Stomach (tissue), 9 donors: ENCODE measurements around the gene HECTD2. TPM values are rescaled to one million over a fixed set of nuclear protein-coding genes. Genes with fewer than 3 reads are reported as not detected.
"Not testable (repeated sequence)": the region's sequence is repeated elsewhere in the genome, so short reads cannot be mapped to it uniquely, and the experiment has no call there.

Source experiments
- DNase-seq, 2 donors: peaks; one replicate each; pipeline versions ENCODE4 v3.0.0 to v3.0.0-alpha.2; 2013 to 2019
- H3K27ac ChIP-seq, 5 donors: fragments of 200-600 bp in 4 of 5; sonication (generic) in 4 of 5; one replicate each; pipeline ENCODE4 v1.5.1; 2013 to 2019; ENCODE audit warnings: mild to moderate bottlenecking in 1 of 5, moderate library complexity in 1 of 5
- H3K27me3 ChIP-seq, 3 donors: fragments of 200-600 bp; sonication (generic); one replicate each; pipeline ENCODE4 v1.5.1; 2017 to 2019; ENCODE audit warnings: mixed run types in 1 of 3
- H3K36me3 ChIP-seq, 4 donors: fragments of 200-600 bp; sonication (generic); 1 replicate in 3 of 4; 2 replicates in 1 of 4; pipeline ENCODE4 v1.5.1; 2016 to 2019
- H3K4me1 ChIP-seq, 4 donors: fragments of 200-600 bp; sonication (generic); one replicate each; pipeline ENCODE4 v1.5.1; 2016 to 2019
- H3K4me3 ChIP-seq, 4 donors: fragments of 200-600 bp; sonication (generic) in 3 of 4; one replicate each; pipeline ENCODE4 v1.5.1; 2016 to 2019; ENCODE audit warnings: mild to moderate bottlenecking in 1 of 4
- H3K9me3 ChIP-seq, 4 donors: fragments of 200-600 bp; sonication (generic); one replicate each; pipeline ENCODE4 v1.5.1; 2016 to 2019
- EP300 ChIP-seq: sonication (generic); formaldehyde crosslinking; IDR thresholded peaks from one replicate; pipeline ENCODE4 v1.6.1; 2017; ENCODE audit warnings: antibody characterized with exemption
- POLR2A ChIP-seq, 4 donors: fragments of 450-650 bp; IDR thresholded peaks; one replicate each; pipeline ENCODE4 v1.6.1; 2016; ENCODE audit warnings: antibody characterized with exemption in 4 of 4, control low read depth in 2 of 4, mild to moderate bottlenecking in 1 of 4, moderate library complexity in 1 of 4
- POLR2AphosphoS5 ChIP-seq, 3 donors: sonication (generic); formaldehyde crosslinking; IDR thresholded peaks; one replicate each; pipeline ENCODE4 v1.6.1; 2016; ENCODE audit warnings: antibody characterized with exemption in 3 of 3
- WGBS, 5 donors: extraction: QIAGEN DNeasy Blood & Tissue Kit in 3 of 5; methylation state at CpG; one replicate each; pipeline versions ENCODE4 v1.1.5 to v1.1.7; 2013 to 2018; 5-methylcytosine and 5-hydroxymethylcytosine counted together
- intact Hi-C: fragments of 100-400 bp; cut with DNase I; formaldehyde crosslinking; loops from one replicate; pipeline ENCODE4 v1.15.1; 2023; ENCODE audit warnings: low total_unique reads
- polyA plus RNA-seq, 3 donors: library from polyadenylated mRNA; stranded (reverse); fragments of 200-250 nt; gene quantifications; one replicate each; pipeline ENCODE4 v1.2.3, GENCODE V29; 2013
- total RNA-seq, 5 donors: library from RNA; depleted of rRNA; stranded (reverse); fragments of >200 nt; gene quantifications; one replicate each; pipeline versions ENCODE4 v1.1.0 to v1.2.3, GENCODE V29; 2014 to 2016
- TF ChIP-seq, protein P1 (sequence below), 7 experiments: fragments of 450-650 bp in 4 of 7; fragments of 200-600 bp in 3 of 7; sonication (generic) in 3 of 7; IDR thresholded peaks; one replicate each; pipeline ENCODE4 v1.5.1; 2016 to 2019; ENCODE audit warnings: antibody characterized with exemption in 7 of 7, control low read depth in 2 of 7, mild to moderate bottlenecking in 1 of 7
- donor health status: healthy with polysubstance abuse.
- donor health status: Bipolar disorder and iron deficiency.
- donor health status: healthy.

The HECTD2 gene
- total and polyA plus RNA-seq, 8 donors = 1.7 to 32.6 (median 12.4) TPM

DNA sequence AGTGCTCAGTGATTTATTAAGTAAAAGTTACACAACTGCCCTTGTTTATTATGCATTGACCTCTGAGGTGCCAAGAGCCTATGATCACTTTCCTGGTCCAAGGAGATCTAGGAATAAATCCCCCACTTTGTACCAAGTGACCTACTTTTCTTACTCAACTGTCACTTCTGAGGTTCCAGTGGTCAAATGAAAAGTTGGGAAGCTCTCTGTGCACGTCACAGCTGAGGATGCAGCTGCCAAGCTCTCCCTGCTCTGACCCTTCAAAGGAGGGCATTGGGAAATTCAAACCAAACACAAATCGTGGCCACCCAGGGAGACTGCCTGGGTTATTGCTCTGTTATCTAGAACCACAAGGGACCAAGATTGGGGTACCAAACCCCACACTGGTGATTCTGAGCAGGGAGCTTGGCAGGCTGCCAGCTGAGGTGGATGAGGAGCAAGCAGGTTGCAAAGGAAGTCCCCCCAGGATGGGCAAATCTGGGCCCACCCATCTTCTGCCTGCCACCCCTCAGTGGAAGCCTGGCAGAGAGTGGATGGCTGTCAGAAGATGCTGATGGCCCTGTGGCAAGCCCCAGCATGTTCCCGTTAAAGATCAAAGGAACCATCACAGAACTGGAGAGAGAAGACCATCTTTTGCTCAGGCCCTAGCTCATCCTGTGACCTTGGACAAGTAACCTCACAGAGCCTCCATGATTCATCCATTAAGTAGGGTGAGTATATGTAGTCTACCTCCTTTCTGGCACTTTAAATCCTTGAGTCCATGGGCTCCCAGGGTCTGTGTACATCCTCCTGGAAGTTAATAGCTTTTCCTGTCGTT lies 116.0 kb downstream of the HECTD2 start:
- intact Hi-C loops = no loop called here
- Histone ChIP-seq H3K27me3 (no peaks in the 10 kb centered on the region), H3K27ac (no peak overlapping the region), H3K4me3 (no peak overlapping the region), H3K4me1 (peaks cover 8 to 19% (median 14%) of the 10 kb centered on the region in 4 donors), H3K9me3 (no peaks in the 10 kb centered on the region), H3K36me3 (no peaks in the 10 kb centered on the region)
- 59 to 77% (median 66%) methylated on average over 4 of the region's 4 CpGs for WGBS, 5 donors
- DNase-seq = no peak
- TF ChIP-seq EP300 = no peak
- no peak for TF ChIP-seq POLR2A (IDR thresholded peaks at IDR 0.05)
- TF ChIP-seq, protein P1, sequence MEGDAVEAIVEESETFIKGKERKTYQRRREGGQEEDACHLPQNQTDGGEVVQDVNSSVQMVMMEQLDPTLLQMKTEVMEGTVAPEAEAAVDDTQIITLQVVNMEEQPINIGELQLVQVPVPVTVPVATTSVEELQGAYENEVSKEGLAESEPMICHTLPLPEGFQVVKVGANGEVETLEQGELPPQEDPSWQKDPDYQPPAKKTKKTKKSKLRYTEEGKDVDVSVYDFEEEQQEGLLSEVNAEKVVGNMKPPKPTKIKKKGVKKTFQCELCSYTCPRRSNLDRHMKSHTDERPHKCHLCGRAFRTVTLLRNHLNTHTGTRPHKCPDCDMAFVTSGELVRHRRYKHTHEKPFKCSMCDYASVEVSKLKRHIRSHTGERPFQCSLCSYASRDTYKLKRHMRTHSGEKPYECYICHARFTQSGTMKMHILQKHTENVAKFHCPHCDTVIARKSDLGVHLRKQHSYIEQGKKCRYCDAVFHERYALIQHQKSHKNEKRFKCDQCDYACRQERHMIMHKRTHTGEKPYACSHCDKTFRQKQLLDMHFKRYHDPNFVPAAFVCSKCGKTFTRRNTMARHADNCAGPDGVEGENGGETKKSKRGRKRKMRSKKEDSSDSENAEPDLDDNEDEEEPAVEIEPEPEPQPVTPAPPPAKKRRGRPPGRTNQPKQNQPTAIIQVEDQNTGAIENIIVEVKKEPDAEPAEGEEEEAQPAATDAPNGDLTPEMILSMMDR (IDR thresholded peaks at IDR 0.05) = no peak
- no peak for TF ChIP-seq POLR2AphosphoS5 (IDR thresholded peaks at IDR 0.05)

DNA sequence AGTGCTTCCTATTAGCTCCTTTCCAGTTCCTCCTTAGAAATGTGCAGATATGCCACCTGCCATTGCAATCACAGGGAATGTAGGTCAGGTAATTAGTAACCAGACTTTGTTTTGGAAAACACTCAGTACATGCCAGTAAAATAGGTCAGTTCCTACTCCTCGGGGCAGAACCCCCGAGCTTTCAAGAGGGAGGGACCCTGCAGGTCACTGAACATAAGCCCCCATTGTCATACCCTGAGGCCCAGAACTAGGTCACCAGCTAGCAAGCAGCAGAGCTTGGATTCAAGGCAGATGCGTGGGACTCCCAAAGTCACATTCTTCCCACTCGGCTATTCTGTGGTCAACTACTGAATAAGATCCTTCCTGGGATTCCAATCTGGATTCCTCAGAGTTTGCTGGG lies 117.9 kb downstream of the HECTD2 start:
- H3K27me3 ChIP-seq = no peaks in the 10 kb centered on the region
- intact Hi-C loops = no loop called here
- H3K27ac ChIP-seq = peak overlapping the region in 4 of 5 donors; percentile 20 to 37 (median 21)
- WGBS, 5 donors = 51 to 70% (median 65%) methylated on average over 4 of the region's 4 CpGs
- peaks cover 8 to 16% (median 11%) of the 10 kb centered on the region in 4 donors for H3K4me1 ChIP-seq
- no peak overlapping the region for H3K4me3 ChIP-seq
- H3K36me3 ChIP-seq = no peaks in the 10 kb centered on the region
- no peaks in the 10 kb centered on the region for H3K9me3 ChIP-seq
- DNase-seq = peak in 1 of 2 donors; percentile 35
- TF ChIP-seq POLR2AphosphoS5 (IDR thresholded peaks at IDR 0.05) (peak in 2 of 3 donors; percentile 28 to 32), EP300 (no peak)

DNA sequence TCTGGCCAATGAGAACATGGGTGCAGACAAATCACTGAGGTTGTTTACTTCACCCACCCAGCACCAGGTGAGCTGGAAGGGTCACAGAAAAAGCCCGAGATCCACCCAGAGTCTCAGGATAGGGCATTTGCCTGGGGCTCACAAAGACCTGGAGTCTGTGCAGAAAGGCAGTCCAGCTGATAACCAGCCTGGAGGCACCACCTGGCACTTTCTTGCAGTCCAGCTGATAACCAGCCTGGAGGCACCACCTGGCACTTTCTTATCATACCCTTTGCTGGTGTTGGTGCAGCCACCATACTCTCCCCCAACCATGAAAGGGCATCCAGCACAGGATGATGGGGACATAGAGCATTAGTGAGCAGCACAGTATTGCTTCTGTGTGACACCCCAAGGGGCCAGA lies 118.6 kb downstream of the HECTD2 start:
- Histone ChIP-seq H3K27me3 (no peaks in the 10 kb centered on the region), H3K9me3 (no peaks in the 10 kb centered on the region), H3K4me1 (peaks cover 8 to 16% (median 11%) of the 10 kb centered on the region in 4 donors), H3K36me3 (no peaks in the 10 kb centered on the region), H3K27ac (peak overlapping the region in 4 of 5 donors; percentile 20 to 37 (median 21)), H3K4me3 (no peak overlapping the region)
- TF ChIP-seq EP300 (no peak), POLR2AphosphoS5 (IDR thresholded peaks at IDR 0.05) (peak in 2 of 3 donors; percentile 13 to 33)
- 27 to 54% (median 36%) methylated on average over 1 of the region's 1 CpG for WGBS, 5 donors
- intact Hi-C loops = no loop called here
- DNase-seq = peak in 1 of 2 donors; percentile 65

DNA sequence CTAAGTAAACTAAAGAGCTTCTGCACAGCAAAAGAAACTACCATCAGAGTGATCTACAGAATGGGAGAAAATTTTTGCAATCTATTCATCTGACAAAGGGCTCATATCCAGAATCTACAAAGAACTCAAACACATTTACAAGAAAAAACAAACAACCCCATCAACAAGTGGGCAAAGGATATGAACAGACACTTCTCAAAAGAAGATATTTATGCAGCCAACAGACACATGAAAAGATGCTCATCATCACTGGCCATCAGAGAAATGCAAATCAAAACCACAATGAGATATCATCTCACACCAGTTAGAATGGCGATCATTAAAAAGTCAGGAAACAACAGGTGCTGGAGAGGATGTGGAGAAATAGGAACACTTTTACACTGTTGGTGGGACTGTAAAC lies 124.6 kb downstream of the HECTD2 start:
- H3K27me3 ChIP-seq, H3K4me1 ChIP-seq, DNase-seq, H3K36me3 ChIP-seq, H3K4me3 ChIP-seq, H3K9me3 ChIP-seq, intact Hi-C loops, H3K27ac ChIP-seq: not testable (repeated sequence)
- no CpG with 5 or more reads among the region's 1 CpG for WGBS, 5 donors

DNA sequence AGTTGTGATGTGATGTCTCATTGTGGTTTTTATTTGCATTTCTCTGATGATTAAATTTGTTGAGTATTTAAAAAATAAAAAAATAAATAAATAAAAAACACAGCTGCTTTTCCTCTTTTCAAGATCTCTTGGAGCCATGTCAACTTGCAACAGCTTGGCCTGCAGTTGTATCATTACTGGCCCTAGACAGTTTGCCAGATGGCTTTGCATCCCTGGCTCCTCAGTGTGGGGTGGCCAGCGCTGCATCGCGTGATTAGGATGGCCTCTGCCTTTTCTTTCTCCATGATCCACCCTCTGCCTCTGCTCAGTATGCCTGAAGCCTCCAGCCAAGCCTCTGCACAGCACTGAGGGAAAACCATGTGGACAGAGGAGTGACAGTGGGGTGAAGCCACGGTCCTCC lies 126.0 kb downstream of the HECTD2 start:
- TF ChIP-seq EP300 (no peak), POLR2AphosphoS5 (IDR thresholded peaks at IDR 0.05) (peak in 1 of 3 donors; percentile 6), POLR2A (IDR thresholded peaks at IDR 0.05) (no peak)
- TF ChIP-seq, protein P1 (IDR thresholded peaks at IDR 0.05) = no peak
- no peak overlapping the region for H3K4me3 ChIP-seq
- intact Hi-C loops = no loop called here
- peak in 1 of 2 donors; percentile 78 for DNase-seq
- no peak overlapping the region for H3K27ac ChIP-seq
- no peaks in the 10 kb centered on the region for H3K36me3 ChIP-seq
- H3K4me1 ChIP-seq = peaks cover 0 to 10% (median 3%) of the 10 kb centered on the region in 4 donors
- H3K27me3 ChIP-seq = no peaks in the 10 kb centered on the region
- 74 to 79% (median 76%) methylated on average over 4 of the region's 4 CpGs for WGBS, 5 donors
- peaks cover 0 to 4% (median 0%) of the 10 kb centered on the region in 4 donors for H3K9me3 ChIP-seq

DNA sequence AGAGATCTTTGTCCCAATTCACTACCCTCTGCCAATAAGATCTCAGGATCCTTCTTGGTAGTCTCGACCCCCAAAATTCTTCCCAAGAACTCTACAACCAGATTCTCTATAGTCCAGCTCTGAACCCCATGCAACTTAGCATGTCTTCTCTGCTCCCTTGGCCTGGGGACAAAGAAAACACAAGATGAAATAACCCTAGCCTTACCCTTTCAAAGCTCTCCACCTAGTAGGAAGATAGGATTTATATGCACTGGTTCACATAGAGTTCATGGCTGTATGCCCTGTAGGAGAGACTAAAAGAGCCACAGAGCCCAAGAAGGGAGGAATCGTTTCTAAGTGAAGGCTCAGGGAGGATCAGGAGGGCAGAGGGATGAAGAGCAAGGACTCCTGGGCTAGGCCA lies 126.6 kb downstream of the HECTD2 start:
- intact Hi-C loops = no loop called here
- TF ChIP-seq, protein P1 (IDR thresholded peaks at IDR 0.05) = no peak
- TF ChIP-seq POLR2AphosphoS5 (IDR thresholded peaks at IDR 0.05) (no peak), POLR2A (IDR thresholded peaks at IDR 0.05) (no peak), EP300 (no peak)
- Histone ChIP-seq H3K27ac (no peak overlapping the region), H3K4me3 (no peak overlapping the region), H3K9me3 (peaks cover 0 to 4% (median 0%) of the 10 kb centered on the region in 4 donors), H3K4me1 (peaks cover 0 to 10% (median 5%) of the 10 kb centered on the region in 4 donors), H3K36me3 (no peaks in the 10 kb centered on the region), H3K27me3 (no peaks in the 10 kb centered on the region)
- 45 to 70% (median 50%) methylated on average over 2 of the region's 2 CpGs for WGBS, 5 donors
- DNase-seq = peak in 1 of 2 donors; percentile 47
